HL-60 (cell line): ENCODE results near the gene PARP2.

Source experiments
- DNase-seq, 2 experiments: peaks; one replicate each; pipeline ENCODE4 v3.0.0-alpha.2; 2010 to 2020; ENCODE audit warnings: low read depth in 1 of 2, low spot score in 1 of 2
- H3K27ac ChIP-seq: fragments of 250-450 bp; sonication (Bioruptor Pico); replicated peaks from 2 replicates; pipeline ENCODE4 v1.5.1; 2020; ENCODE audit warnings: mild to moderate bottlenecking, moderate library complexity
- H3K27me3 ChIP-seq: fragments of 250-450 bp; sonication (Bioruptor Pico); 2 replicates; pipeline ENCODE4 v1.5.1; 2021; ENCODE audit warnings: mild to moderate bottlenecking, moderate library complexity; ENCODE audit not compliant: insufficient read depth, poor library complexity, severe bottlenecking
- H3K4me3 ChIP-seq: replicated peaks from 2 replicates; pipeline ENCODE4 v1.5.1; 2011; ENCODE audit warnings: mild to moderate bottlenecking, control low read depth, low read length; ENCODE audit not compliant: insufficient read depth
- GABPA ChIP-seq: IDR thresholded peaks from 2 replicates; pipeline ENCODE4 v1.6.1; 2012; ENCODE audit warnings: low read depth
- POLR2AphosphoS5 ChIP-seq: IDR thresholded peaks from 2 replicates; pipeline ENCODE4 v1.6.1; 2012; ENCODE audit warnings: low read depth
- SPI1 ChIP-seq: IDR thresholded peaks from 2 replicates; pipeline ENCODE4 v1.6.1; 2012; ENCODE audit warnings: low read depth, mild to moderate bottlenecking, borderline replicate concordance
- TF ChIP-seq, protein P1 (sequence below): IDR thresholded peaks from one replicate; pipeline ENCODE4 v1.5.1; 2011; ENCODE audit warnings: low read length, control low read depth, inconsistent platforms; ENCODE audit not compliant: insufficient read depth
- TF ChIP-seq, protein P2 (sequence below): IDR thresholded peaks from 2 replicates; pipeline ENCODE4 v1.6.1; 2012; ENCODE audit warnings: low read depth; ENCODE audit not compliant: insufficient replicate concordance

Gene PARP2

DNA sequence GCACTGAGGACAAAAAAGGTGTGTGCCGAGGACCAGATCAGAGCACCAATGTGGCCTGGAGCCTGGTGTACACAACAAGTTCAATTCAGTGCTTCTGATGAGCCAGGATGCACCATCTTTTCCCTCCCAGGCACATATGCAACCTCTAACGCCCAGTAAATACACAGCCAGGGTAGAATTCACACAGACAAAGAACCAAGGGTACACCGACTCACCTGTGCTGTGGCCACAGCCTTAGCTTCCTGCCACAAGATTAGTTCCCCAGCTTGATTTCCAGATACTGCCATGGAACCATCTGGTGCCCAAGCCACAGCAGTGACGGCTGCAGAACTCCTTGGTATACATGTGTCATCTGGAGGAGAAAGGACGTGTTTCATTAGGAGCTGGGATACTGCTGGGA is 29.4 kb downstream of the PARP2 start:
- Histone ChIP-seq H3K4me3 (no peak overlapping the region), H3K27me3 (no peaks in the 10 kb centered on the region), H3K27ac (no peak overlapping the region)
- TF ChIP-seq, protein P1, sequence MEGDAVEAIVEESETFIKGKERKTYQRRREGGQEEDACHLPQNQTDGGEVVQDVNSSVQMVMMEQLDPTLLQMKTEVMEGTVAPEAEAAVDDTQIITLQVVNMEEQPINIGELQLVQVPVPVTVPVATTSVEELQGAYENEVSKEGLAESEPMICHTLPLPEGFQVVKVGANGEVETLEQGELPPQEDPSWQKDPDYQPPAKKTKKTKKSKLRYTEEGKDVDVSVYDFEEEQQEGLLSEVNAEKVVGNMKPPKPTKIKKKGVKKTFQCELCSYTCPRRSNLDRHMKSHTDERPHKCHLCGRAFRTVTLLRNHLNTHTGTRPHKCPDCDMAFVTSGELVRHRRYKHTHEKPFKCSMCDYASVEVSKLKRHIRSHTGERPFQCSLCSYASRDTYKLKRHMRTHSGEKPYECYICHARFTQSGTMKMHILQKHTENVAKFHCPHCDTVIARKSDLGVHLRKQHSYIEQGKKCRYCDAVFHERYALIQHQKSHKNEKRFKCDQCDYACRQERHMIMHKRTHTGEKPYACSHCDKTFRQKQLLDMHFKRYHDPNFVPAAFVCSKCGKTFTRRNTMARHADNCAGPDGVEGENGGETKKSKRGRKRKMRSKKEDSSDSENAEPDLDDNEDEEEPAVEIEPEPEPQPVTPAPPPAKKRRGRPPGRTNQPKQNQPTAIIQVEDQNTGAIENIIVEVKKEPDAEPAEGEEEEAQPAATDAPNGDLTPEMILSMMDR = no peak
- TF ChIP-seq, protein P2, sequence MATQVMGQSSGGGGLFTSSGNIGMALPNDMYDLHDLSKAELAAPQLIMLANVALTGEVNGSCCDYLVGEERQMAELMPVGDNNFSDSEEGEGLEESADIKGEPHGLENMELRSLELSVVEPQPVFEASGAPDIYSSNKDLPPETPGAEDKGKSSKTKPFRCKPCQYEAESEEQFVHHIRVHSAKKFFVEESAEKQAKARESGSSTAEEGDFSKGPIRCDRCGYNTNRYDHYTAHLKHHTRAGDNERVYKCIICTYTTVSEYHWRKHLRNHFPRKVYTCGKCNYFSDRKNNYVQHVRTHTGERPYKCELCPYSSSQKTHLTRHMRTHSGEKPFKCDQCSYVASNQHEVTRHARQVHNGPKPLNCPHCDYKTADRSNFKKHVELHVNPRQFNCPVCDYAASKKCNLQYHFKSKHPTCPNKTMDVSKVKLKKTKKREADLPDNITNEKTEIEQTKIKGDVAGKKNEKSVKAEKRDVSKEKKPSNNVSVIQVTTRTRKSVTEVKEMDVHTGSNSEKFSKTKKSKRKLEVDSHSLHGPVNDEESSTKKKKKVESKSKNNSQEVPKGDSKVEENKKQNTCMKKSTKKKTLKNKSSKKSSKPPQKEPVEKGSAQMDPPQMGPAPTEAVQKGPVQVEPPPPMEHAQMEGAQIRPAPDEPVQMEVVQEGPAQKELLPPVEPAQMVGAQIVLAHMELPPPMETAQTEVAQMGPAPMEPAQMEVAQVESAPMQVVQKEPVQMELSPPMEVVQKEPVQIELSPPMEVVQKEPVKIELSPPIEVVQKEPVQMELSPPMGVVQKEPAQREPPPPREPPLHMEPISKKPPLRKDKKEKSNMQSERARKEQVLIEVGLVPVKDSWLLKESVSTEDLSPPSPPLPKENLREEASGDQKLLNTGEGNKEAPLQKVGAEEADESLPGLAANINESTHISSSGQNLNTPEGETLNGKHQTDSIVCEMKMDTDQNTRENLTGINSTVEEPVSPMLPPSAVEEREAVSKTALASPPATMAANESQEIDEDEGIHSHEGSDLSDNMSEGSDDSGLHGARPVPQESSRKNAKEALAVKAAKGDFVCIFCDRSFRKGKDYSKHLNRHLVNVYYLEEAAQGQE = no peak
- TF ChIP-seq POLR2AphosphoS5 (no peak), GABPA (no peak), SPI1 (no peak)
- no peak for DNase-seq

DNA sequence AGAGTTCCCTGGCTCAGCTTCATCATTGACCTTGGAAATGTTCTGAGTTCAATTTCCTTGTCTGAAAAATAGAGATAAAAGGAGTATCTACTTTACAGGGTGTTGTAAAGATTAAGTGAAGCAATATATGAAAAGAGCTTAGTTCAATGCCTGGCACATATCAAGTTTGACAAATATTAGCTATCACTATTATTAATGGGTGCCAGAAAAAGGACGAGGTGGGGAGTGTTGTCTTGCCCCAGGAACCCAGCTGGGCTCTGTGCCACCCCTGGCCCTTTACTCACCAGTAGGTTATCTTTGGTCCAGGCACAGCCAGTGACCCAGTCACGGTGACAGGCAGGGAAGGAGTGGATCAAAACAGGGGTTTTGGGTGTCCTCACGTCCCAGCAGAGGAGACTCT is 32.0 kb downstream of the PARP2 start:
- DNase-seq = no peak
- Histone ChIP-seq H3K27ac (no peak overlapping the region), H3K4me3 (no peak overlapping the region), H3K27me3 (no peaks in the 10 kb centered on the region)
- no peak for TF ChIP-seq SPI1
- TF ChIP-seq GABPA = no peak
- TF ChIP-seq, protein P2 = no peak
- no peak for TF ChIP-seq POLR2AphosphoS5
- TF ChIP-seq, protein P1 = no peak

DNA sequence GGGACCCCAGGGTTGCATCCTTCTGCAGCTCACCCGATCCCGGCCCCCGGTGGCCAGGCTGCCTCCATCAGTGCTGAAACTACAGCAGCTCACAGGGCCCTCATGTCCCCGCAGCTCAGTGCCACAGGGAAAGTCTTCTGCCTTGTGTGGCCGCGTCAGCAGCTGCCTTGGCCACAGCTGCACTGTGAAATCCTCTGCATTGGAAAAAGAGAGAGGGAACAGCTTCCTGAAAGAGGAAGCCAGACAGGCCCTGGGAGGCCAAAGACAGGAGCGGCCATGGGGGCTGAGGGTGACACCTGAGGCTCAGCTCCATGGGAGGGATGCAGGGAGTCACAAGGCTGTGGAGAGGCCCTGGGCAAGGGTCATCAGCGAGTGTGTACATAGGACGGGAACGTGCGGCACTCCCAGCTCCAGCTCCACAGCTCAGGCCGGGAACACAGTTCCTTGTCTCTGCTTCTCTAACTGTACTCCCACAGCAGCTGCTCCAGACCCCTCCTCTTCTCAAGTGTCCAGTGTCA is 32.7 kb downstream of the PARP2 start:
- no peak overlapping the region for H3K4me3 ChIP-seq
- DNase-seq = no peak
- no peak for TF ChIP-seq POLR2AphosphoS5
- TF ChIP-seq, protein P2 = no peak
- TF ChIP-seq, protein P1 = no peak
- no peak for TF ChIP-seq SPI1
- TF ChIP-seq GABPA = no peak
- no peaks in the 10 kb centered on the region for H3K27me3 ChIP-seq
- no peak overlapping the region for H3K27ac ChIP-seq
